Thyroid gland (tissue), 4 donors: ENCODE results near the gene DDX55. TPM values are rescaled to one million over a fixed set of nuclear protein-coding genes. Genes with fewer than 3 reads are reported as not detected.

Experiments used
- DNase-seq, 2 donors: peaks; one replicate each; pipeline ENCODE4 v3.0.0-alpha.2; 2019
- H3K27ac ChIP-seq, 3 donors: fragments of 200-600 bp; sonication (generic); 1 replicate in 2 of 3; 2 replicates in 1 of 3; pipeline ENCODE4 v1.5.1; 2016 to 2019; ENCODE audit warnings: mild to moderate bottlenecking in 1 of 3, moderate library complexity in 1 of 3
- H3K27me3 ChIP-seq: fragments of 200-600 bp; sonication (generic); one replicate; pipeline ENCODE4 v1.5.1; 2019
- H3K36me3 ChIP-seq, 2 donors: fragments of 200-600 bp; sonication (generic); one replicate each; pipeline ENCODE4 v1.5.1; 2016 to 2019
- H3K4me1 ChIP-seq, 2 donors: fragments of 200-600 bp; sonication (generic); one replicate each; pipeline ENCODE4 v1.5.1; 2017 to 2019
- H3K4me3 ChIP-seq, 3 donors: fragments of 200-600 bp; sonication (generic); replicated peaks in 1 of 3; 1 replicate in 2 of 3; 2 replicates in 1 of 3; pipeline ENCODE4 v1.5.1; 2016; ENCODE audit warnings: mild to moderate bottlenecking in 1 of 3
- H3K9me3 ChIP-seq: fragments of 200-600 bp; sonication (generic); one replicate; pipeline ENCODE4 v1.5.1; 2017
- CTCF ChIP-seq, 6 experiments: fragments of 200-600 bp in 3 of 6; fragments of 450-650 bp in 3 of 6; sonication (generic) in 3 of 6; IDR thresholded peaks; one replicate each; pipeline ENCODE4 v1.5.1; 2016 to 2019; ENCODE audit warnings: antibody characterized with exemption in 6 of 6, mild to moderate bottlenecking in 2 of 6, inconsistent platforms in 1 of 6, moderate library complexity in 1 of 6
- POLR2A ChIP-seq, 2 donors: fragments of 450-650 bp; IDR thresholded peaks; one replicate each; pipeline ENCODE4 v1.6.1; 2017; ENCODE audit warnings: antibody characterized with exemption in 2 of 2, mild to moderate bottlenecking in 2 of 2, moderate library complexity in 1 of 2
- WGBS, 2 donors: methylation state at CpG; one replicate each; pipeline ENCODE4 v1.1.5; 2017; 5-methylcytosine and 5-hydroxymethylcytosine counted together
- intact Hi-C: fragments of 100-400 bp; cut with DNase I; formaldehyde crosslinking; loops from one replicate; pipeline ENCODE4 v1.15.1; 2023
- total RNA-seq, 4 donors: library from RNA; depleted of rRNA; stranded (reverse); fragments of >200 nt; gene quantifications; one replicate each; pipeline ENCODE4 v1.2.3, GENCODE V29; 2016

DDX55 gene
- total RNA-seq, 4 donors from 2014 or later: 14.1 to 22.2 (median 17.8) TPM

- DNase-seq: no peak
- no peaks in the 10 kb centered on the region for H3K4me1 ChIP-seq
- WGBS, 2 donors: 93 to 96% methylated on average over 3 of the region's 3 CpGs
- TF ChIP-seq CTCF (IDR thresholded peaks at IDR 0.05) (no peak), POLR2A (IDR thresholded peaks at IDR 0.05) (no peak)
- H3K9me3 ChIP-seq: no peaks in the 10 kb centered on the region
- H3K27ac ChIP-seq: no peak overlapping the region
- H3K27me3 ChIP-seq: no peaks in the 10 kb centered on the region
- intact Hi-C loops: no loop called here
- peaks cover 20 to 21% of the 10 kb centered on the region in 2 donors for H3K36me3 ChIP-seq
- H3K4me3 ChIP-seq: no peak overlapping the region
These were observed 43.5 kb downstream of the DDX55 start for GRCh38 chr12:123645380-123645779.

- no peaks in the 10 kb centered on the region for H3K9me3 ChIP-seq
- TF ChIP-seq POLR2A (IDR thresholded peaks at IDR 0.05) (no peak), CTCF (IDR thresholded peaks at IDR 0.05) (no peak)
- intact Hi-C loops: no loop called here
- no peak overlapping the region for H3K27ac ChIP-seq
- H3K4me3 ChIP-seq: no peak overlapping the region
- DNase-seq: no peak
- 79 to 92% methylated on average over 5 of the region's 5 CpGs for WGBS, 2 donors
- H3K27me3 ChIP-seq: no peaks in the 10 kb centered on the region
- H3K36me3 ChIP-seq: peaks cover 20 to 21% of the 10 kb centered on the region in 2 donors
- no peaks in the 10 kb centered on the region for H3K4me1 ChIP-seq
These were observed 44.0 kb downstream of the DDX55 start for GRCh38 chr12:123645878-123646277.

GRCh38 chr12:123648401-123648800 lies 46.5 kb downstream of the DDX55 start:
- H3K27ac ChIP-seq: no peak overlapping the region
- TF ChIP-seq POLR2A (IDR thresholded peaks at IDR 0.05): no peak
- no peak for TF ChIP-seq CTCF (IDR thresholded peaks at IDR 0.05)
- no peak overlapping the region for H3K4me3 ChIP-seq
- intact Hi-C loops: no loop called here
- H3K9me3 ChIP-seq: no peaks in the 10 kb centered on the region
- H3K4me1 ChIP-seq: no peaks in the 10 kb centered on the region
- peaks cover 21 to 43% of the 10 kb centered on the region in 2 donors for H3K36me3 ChIP-seq
- no peak for DNase-seq
- H3K27me3 ChIP-seq: no peaks in the 10 kb centered on the region
- 83 to 89% methylated on average over 5 of the region's 5 CpGs for WGBS, 2 donors

GRCh38 chr12:123654129-123654701 lies 52.3 kb downstream of the DDX55 start:
- peaks cover 5 to 32% of the 10 kb centered on the region in 2 donors for H3K36me3 ChIP-seq
- 93 to 98% methylated on average over 4 of the region's 4 CpGs for WGBS, 2 donors
- no peaks in the 10 kb centered on the region for H3K4me1 ChIP-seq

More at GRCh38 chr12:123654129-123654701, 52.3 kb downstream of the DDX55 start:
- TF ChIP-seq CTCF (IDR thresholded peaks at IDR 0.05): no peak
- no peak for TF ChIP-seq POLR2A (IDR thresholded peaks at IDR 0.05)
- Histone ChIP-seq H3K9me3 (no peaks in the 10 kb centered on the region), H3K27ac (no peak overlapping the region), H3K27me3 (no peaks in the 10 kb centered on the region), H3K4me3 (no peak overlapping the region)
- DNase-seq: no peak
- intact Hi-C loops: no loop called here
